ENCODE results near the gene TMEM207.

TMEM207 gene

GRCh38 chr3:190444006-190444405 is 5.7 kb downstream of the TMEM207 start:
- no peak for DNase-seq (ENCODE audit: low spot score)

- DNase-seq (ENCODE audit: low spot score) = no peak
These were observed 6.4 kb downstream of the TMEM207 start for GRCh38 chr3:190443257-190443656.

GRCh38 chr3:190442240-190442639 is 7.5 kb downstream of the TMEM207 start:
- no peak for DNase-seq (ENCODE audit: low spot score)

DNA sequence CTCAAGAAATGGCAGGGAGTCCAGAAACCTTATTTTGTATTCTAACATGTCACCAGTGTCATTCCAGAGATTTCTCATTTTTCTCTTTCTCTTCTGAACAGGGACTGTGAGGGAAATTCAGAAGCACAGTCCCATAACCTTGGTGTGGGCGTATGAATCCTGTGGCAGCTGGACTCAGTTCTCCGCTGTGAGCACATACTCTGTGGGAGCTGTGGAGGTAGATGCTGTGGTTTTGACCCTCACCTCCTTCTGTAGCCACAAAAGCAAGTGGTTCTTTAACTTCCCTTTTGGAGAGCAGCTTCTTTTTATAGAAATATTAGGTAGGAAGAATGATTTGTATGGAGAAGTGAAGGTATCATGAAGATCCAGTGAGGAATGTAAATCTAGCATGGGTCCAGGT is 13.4 kb downstream of the TMEM207 start:
- DNase-seq (ENCODE audit: low spot score) = no peak

DNA sequence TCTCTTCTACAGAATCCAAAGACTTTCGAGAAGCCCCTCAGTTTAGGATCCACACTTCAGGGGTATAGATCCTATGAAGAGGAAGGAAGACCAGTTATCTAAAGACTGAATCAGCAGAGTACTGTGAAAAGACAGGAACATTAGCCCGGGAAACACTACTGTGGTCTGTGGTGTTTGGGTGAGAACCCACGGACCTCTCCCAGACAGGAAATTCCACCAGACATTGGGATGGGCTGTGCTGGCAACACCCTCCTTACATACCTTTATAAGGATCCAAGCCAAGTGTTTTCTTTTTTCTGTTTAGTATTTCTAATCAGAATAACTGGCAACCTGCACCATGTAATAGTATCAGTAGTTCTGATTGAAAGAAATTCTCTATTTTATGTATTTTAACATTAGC is 14.1 kb downstream of the TMEM207 start:
- no peak for DNase-seq (ENCODE audit: low spot score)

DNA sequence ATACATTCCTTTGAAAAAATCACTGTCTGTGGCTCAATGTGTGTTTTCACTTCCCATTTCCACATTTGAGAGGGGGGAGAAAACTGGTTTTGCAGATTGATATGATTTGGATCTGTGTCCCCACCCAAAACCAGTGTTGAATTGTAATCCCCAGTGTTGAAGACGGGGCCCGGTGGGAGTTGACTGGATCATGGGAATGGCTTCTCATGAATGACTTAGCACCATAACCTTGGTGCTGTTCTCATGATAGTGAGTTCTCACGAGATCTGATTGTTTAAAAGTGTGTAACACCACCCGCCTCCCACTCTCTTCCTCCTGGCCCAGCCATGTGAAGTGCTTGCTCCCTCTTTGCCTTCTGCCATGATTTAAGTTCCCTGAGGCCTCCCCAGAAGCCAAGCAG is 16.1 kb downstream of the TMEM207 start:
- DNase-seq (ENCODE audit: low spot score) = no peak

DNA sequence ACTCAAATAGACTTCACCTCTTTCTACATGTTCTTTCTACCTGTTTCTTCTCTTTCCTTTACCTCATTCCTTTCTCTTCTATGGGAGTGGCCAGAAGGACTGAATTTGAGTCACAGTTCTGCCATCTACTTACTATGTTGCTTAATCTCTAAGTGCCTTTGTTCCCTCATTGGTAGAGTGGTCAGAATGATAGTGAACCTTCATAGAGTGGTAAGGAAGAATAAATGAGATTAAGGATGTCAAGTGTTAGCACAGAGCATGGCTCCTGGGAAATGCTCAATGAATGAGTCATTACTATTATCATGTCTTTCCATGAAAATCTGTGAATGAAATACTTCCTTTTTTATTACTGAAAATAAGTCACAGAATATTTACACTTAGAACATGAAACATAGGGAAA is 17.5 kb downstream of the TMEM207 start:
- DNase-seq (ENCODE audit: low spot score) = no peak

DNA sequence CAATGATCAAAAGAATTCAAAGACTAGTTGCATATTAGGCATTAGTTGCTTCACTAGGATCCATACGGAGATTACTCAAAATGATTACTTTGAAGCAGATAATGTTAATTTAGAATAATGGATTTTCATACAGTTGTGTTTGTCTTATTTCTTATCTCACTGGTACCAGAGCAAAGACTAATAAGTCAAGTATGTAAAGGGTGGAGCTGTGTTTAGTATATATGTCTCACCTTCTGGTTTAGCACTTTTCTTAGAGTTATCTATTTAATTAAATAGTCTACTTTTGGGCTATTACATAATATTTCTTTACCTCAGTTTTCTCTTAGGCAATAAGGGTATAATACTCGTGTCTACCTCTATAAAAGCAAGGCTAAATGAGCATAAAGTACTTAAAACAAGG is 18.8 kb downstream of the TMEM207 start:
- DNase-seq (ENCODE audit: low spot score) = no peak

GRCh38 chr3:190429681-190430080 is 20.0 kb downstream of the TMEM207 start:
- no peak for DNase-seq (ENCODE audit: low spot score)

DNA sequence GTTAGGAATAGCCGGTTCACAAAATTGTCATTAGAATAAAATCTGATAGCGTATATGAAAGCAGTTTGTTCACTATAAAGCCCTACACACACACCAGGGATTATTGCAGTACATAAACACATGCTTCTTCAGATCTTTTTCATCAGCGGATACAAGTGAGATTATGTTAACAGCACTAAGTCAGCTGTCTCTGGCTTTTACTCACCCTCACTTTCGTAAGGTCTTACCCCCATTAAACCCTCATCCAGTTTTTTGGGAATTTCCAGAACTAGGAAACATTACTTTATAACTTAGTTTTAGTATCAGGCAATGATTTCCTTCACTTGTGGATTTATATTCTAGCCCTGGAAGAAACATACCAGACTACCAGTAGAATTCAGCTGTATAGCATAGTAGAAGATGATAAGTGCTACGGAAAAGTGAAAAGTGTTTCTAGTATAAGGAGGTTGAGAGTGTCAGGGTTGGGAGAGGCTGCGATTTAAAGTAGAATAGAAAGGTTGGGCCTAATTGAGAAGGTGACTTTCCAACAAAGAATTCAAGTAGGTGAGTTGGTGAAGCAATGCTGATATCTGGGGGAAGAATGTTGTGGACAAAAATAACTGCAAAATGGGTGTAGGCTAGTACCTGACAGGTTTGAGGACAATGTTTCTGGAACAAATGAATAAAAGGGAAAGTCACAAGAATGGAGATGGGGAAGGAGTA is 22.7 kb downstream of the TMEM207 start:
- DNase-seq (ENCODE audit: low spot score) = no peak

DNA sequence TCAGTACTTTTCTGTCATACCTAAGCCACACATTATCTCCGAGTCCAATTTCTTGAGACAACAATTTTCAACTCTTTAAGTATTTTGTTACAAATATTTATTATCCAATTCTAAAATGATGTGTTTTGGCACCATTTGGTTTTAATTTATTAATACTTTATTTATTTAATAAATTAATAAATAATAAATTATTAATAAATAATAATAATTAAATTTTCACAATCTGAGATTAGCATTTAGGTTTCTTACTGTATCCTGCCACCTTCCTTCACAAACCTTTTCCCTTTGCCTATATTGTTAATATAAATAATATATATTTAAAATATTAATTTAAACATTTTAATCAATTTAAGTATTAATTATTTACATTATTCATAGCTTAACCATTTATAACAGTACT is 23.9 kb downstream of the TMEM207 start:
- DNase-seq (ENCODE audit: low spot score) = no peak

DNA sequence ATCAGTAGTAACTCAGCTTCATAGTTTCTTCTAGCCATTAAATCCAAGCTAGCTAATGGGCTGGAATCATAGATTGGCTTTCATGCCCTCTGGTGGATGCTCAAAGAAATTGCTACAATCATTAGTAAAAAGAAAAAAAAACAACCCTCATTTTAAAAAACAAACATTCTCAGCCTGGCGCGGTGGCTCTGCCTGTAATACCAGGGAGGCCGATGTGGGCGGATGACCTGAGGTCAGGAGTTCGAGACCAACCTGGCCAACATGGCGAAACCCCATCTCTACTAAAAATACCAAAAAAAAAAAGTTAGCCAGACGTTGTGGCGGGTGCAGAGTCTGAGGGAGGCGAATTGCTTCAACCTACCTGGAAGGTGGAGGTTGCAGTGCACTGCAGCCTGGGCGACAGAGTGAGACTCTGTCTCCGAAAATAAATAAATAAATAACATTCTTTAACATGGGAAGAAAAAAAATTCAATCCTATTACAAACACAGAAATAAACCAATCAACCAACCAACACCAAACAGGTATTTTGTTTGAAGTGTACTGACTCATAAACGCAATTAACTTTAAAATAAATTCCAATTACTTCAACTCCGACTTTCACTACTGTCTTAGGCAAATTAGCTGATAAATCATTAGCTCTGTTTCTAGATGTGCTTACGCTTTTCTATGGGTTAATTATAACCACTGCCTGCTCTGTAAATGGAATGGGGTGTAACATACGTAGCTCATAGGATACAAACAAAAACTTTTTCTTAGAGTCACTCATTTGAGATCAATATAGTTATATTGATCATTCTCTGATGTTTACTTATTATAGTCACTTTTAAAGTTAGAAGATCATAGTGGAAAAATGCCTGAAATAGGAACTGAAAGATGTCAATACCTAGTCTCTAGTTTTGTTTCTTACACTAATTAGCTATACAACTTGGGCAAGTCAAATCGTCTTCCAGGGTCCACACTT is 24.9 kb downstream of the TMEM207 start:
- peak; percentile 5 for DNase-seq (ENCODE audit: low spot score)

DNA sequence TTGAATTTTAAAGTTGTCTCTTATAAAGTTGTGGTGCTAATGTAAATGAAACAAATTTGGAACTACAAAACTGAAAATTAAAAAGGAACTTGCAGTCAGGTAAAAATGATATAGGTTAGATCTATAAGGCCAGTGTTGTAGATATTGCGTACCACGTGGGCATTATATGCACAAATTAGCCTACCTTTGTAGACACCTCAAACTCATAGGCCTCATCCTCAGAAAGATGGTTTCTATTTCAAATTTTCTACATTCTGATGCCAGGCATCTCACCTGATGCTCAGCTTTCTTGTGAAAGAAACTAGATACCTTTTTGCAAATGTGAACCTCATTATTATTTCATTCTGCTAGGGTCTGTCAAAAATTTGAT is 25.6 kb downstream of the TMEM207 start:
- no peak for DNase-seq (ENCODE audit: low spot score)

DNA sequence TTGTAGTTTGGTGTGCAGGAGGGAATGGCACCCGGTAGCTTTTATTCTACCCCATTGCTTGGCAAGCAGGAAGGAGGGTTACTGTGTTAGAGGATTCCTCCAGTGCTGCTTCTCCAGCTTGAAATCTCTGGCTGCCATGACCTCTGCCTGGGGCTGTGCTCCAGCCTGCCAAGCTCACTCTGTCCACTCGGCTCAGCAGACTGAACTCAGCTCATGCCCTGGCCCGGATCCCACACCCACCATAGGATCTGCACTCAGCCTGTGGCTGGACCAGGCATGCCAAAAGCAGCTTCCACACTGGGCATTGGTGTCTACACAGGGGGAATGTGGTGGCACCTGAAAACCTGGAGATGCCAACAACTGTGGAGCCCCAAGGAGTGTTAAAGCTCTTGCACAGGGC is 35.4 kb downstream of the TMEM207 start:
- DNase-seq (ENCODE audit: low spot score) = no peak

DNA sequence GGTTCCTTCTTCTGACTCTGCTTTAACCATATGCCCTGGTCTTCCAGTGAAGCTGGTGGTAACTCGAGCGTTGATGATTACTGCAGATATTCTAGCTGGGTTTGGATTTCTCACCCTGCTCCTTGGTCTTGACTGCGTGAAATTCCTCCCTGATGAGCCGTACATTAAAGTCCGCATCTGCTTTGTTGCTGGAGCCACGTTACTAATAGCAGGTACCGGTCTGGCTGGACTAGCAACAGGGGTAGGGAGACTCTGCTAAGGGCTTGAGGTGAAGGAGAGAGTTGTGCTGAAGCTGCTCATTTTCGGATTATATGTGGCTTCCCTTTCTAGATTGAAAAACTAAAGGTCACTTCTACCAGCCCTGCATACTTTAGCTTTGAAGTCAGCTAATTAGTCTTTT is 45.0 kb downstream of the TMEM207 start:
- no peak for DNase-seq (ENCODE audit: low spot score)

DNA sequence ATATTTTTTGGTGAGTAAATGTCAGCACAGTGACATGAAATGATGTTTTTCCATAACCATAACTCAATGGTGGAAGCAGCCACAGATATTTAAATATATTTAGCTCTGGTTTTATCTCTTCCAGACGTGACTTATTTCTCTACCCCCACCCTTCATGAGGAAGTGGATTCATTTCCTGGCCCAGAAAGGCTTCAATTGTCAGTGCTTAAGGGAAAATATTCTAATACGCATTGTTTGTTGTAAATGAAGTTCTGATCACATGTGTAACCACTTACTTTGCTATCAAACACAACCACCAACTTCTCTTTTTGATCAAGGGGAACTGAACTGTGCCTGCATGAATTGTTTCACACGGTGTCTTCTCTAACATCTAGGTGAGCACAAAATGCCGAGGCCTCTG is 47.7 kb downstream of the TMEM207 start:
- no peak for DNase-seq (ENCODE audit: low spot score)

GRCh38 chr3:190399677-190400076 is 50.0 kb downstream of the TMEM207 start:
- DNase-seq (ENCODE audit: low spot score) = no peak

GRCh38 chr3:190397889-190398288 is 51.8 kb downstream of the TMEM207 start:
- no peak for DNase-seq (ENCODE audit: low spot score)

GRCh38 chr3:190396001-190396400 is 53.7 kb downstream of the TMEM207 start:
- no peak for DNase-seq (ENCODE audit: low spot score)

DNA sequence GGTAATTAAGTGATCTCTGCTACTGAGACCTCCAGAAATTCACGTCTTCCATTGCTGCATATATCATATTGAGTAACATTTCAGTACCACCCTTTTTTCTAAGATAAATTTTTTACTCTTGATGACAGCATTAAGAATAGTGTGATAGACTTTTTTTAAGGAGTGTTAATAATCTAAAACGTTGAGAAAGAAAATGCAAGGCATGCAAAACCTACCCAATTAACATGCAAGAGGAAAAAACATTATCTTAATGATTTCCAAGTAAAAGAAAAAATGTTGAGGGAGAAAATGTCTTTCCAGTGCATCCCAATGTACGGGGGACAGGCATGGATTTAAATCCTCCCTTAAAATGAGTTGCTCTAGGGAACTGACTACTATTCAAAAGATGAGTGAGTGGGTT is 61.0 kb downstream of the TMEM207 start:
- DNase-seq (ENCODE audit: low spot score) = no peak

GRCh38 chr3:190387578-190388213 is 62.0 kb downstream of the TMEM207 start, which contains the start of gene CLDN16:
Gene CLDN16 (plus strand): TSS chr3:190388163. CDS start chr3:190388330, 167 bp downstream.
- no peak for DNase-seq (ENCODE audit: low spot score)

GRCh38 chr3:190385731-190386688 is 63.7 kb downstream of the TMEM207 start:
- no peak for DNase-seq (ENCODE audit: low spot score)

All from hematopoietic multipotent progenitor cell treated with erythropoietin and hydrocortisone succinate and interleukin-3 and kit ligand, for 15 days (in vitro differentiated cells).